CD14-positive monocyte (primary cell): ENCODE results near the gene FAM228A. TPM values are rescaled to one million over a fixed set of nuclear protein-coding genes. Genes with fewer than 3 reads are reported as not detected.

Experiments used
- DNase-seq, 3 donors: peaks; one replicate each; pipeline ENCODE4 v3.0.0-alpha.2; 2011 to 2022
- H2AFZ ChIP-seq: 2 replicates; pipeline ENCODE4 v1.6.0; 2012; ENCODE audit warnings: mild to moderate bottlenecking, low read depth, low read length, inconsistent platforms; ENCODE audit not compliant: insufficient read depth, poor library complexity, severe bottlenecking
- H3K27ac ChIP-seq, 2 donors: 1 replicate in 1 of 2; 2 replicates in 1 of 2; pipeline ENCODE4 v1.5.1; 2012 to 2013; ENCODE audit warnings: low read length in 2 of 2, control low read depth in 1 of 2, inconsistent platforms in 1 of 2, low read depth in 1 of 2, mild to moderate bottlenecking in 1 of 2
- H3K27me3 ChIP-seq, 2 donors: one replicate each; pipeline versions ENCODE4 v1.6.0 to v1.6.1; 2011 to 2013; ENCODE audit warnings: low read length in 2 of 2; ENCODE audit not compliant: control insufficient read depth in 2 of 2, insufficient read depth in 2 of 2
- H3K36me3 ChIP-seq, 2 donors: replicated peaks in 1 of 2; 1 replicate in 1 of 2; 2 replicates in 1 of 2; pipeline versions ENCODE4 v1.5.1 to v1.6.1; 2012 to 2013; ENCODE audit warnings: low read length in 2 of 2, control low read depth in 1 of 2, inconsistent platforms in 1 of 2, mild to moderate bottlenecking in 1 of 2; ENCODE audit not compliant: insufficient read depth in 2 of 2, control insufficient read depth in 1 of 2
- H3K4me1 ChIP-seq, 2 donors: 1 replicate in 1 of 2; 2 replicates in 1 of 2; pipeline versions ENCODE4 v1.5.1 to v1.6.1; 2012 to 2013; ENCODE audit warnings: low read length in 2 of 2, control low read depth in 1 of 2, inconsistent platforms in 1 of 2, mild to moderate bottlenecking in 1 of 2, moderate library complexity in 1 of 2; ENCODE audit not compliant: insufficient read depth in 2 of 2, control insufficient read depth in 1 of 2
- H3K4me2 ChIP-seq: replicated peaks from 2 replicates; pipeline ENCODE3; 2012; ENCODE audit warnings: low read length, moderate library complexity, mild to moderate bottlenecking; ENCODE audit not compliant: poor library complexity, severe bottlenecking; ENCODE audit errors: extremely low read depth
- H3K4me3 ChIP-seq, 3 experiments: fragments of 200-600 bp in 1 of 3; sonication (generic) in 1 of 3; replicated peaks in 1 of 3; 1 replicate in 2 of 3; 2 replicates in 1 of 3; pipeline ENCODE4 v1.5.1; 2011 to 2013; ENCODE audit warnings: low read length in 3 of 3, mild to moderate bottlenecking in 3 of 3, control low read depth in 2 of 3, low read depth in 2 of 3, inconsistent platforms in 1 of 3, moderate library complexity in 1 of 3
- H3K79me2 ChIP-seq: 2 replicates; pipeline ENCODE4 v1.6.0; 2012; ENCODE audit warnings: mild to moderate bottlenecking, control low read depth, inconsistent platforms, low read length, moderate library complexity; ENCODE audit not compliant: insufficient read depth
- H3K9ac ChIP-seq: 2 replicates; pipeline ENCODE4 v1.6.0; 2017; ENCODE audit warnings: low read length, mild to moderate bottlenecking; ENCODE audit not compliant: insufficient read depth, poor library complexity, severe bottlenecking
- H3K9me3 ChIP-seq, 2 donors: replicated peaks in 1 of 2; 1 replicate in 1 of 2; 2 replicates in 1 of 2; pipeline versions ENCODE4 v1.5.1 to v1.6.1; 2012 to 2013; ENCODE audit warnings: low read length in 2 of 2, control low read depth in 1 of 2; ENCODE audit not compliant: control insufficient read depth in 1 of 2, insufficient read depth in 1 of 2
- H4K20me1 ChIP-seq: 2 replicates; pipeline ENCODE4 v1.6.0; 2012; ENCODE audit warnings: mild to moderate bottlenecking, low read length, control low read depth, moderate library complexity; ENCODE audit not compliant: insufficient read depth
- H3K27ac Mint-ChIP-seq, 7 donors: one replicate each; pipeline ENCODE4 v1.8.0; 2020; ENCODE audit warnings: mild to moderate bottlenecking in 7 of 7, mixed read lengths in 7 of 7, moderate library complexity in 6 of 7, inconsistent platforms in 2 of 7
- H3K27me3 Mint-ChIP-seq, 3 donors: one replicate each; pipeline ENCODE4 v1.8.0; 2021 to 2022; ENCODE audit warnings: low read depth in 3 of 3, mild to moderate bottlenecking in 3 of 3, mixed read lengths in 3 of 3, moderate library complexity in 3 of 3, inconsistent platforms in 1 of 3
- H3K36me3 Mint-ChIP-seq, 2 donors: one replicate each; pipeline ENCODE4 v1.8.0; 2020; ENCODE audit warnings: mixed read lengths in 2 of 2, inconsistent platforms in 1 of 2, mild to moderate bottlenecking in 1 of 2
- H3K4me1 Mint-ChIP-seq: one replicate; pipeline ENCODE4 v1.8.0; 2020; ENCODE audit warnings: mild to moderate bottlenecking, mixed read lengths
- H3K4me3 Mint-ChIP-seq, 2 donors: one replicate each; pipeline ENCODE4 v1.8.0; 2020; ENCODE audit warnings: mild to moderate bottlenecking in 2 of 2, mixed read lengths in 2 of 2, moderate library complexity in 1 of 2
- H3K9me3 Mint-ChIP-seq, 7 donors: one replicate each; pipeline ENCODE4 v1.8.0; 2020 to 2022; ENCODE audit warnings: mixed read lengths in 7 of 7, mild to moderate bottlenecking in 6 of 7, moderate library complexity in 6 of 7, inconsistent platforms in 2 of 7
- CTCF ChIP-seq: fragments of 200-600 bp; IDR thresholded peaks from one replicate; pipeline ENCODE4 v1.8.0; 2022; ENCODE audit warnings: antibody characterized with exemption, mild to moderate bottlenecking
- WGBS: methylation state at CpG from one replicate; pipeline ENCODE4 v1.1.5; 2013; ENCODE audit warnings: missing lambda C conversion rate; ENCODE audit not compliant: insufficient coverage; 5-methylcytosine and 5-hydroxymethylcytosine counted together
- intact Hi-C, 2 donors: fragments of 100-400 bp; cut with micrococcal nuclease; formaldehyde crosslinking; loops; one replicate each; pipeline versions ENCODE4 v1.15.0 to v1.15.1; 2023
- polyA plus RNA-seq, 3 donors: library from polyadenylated mRNA; depleted of rRNA in 1 of 3; unstranded in 2 of 3; stranded (reverse) in 1 of 3; fragments of 300-500 nt in 2 of 3; fragments of >200 nt in 1 of 3; fragmentation: Illumina TruSeq in 2 of 3; gene quantifications; 1 replicate in 2 of 3; 2 replicates in 1 of 3; pipeline ENCODE4 v1.2.3, GENCODE V29; 2012 to 2021

Gene FAM228A
- polyA plus RNA-seq, 3 donors, result 0.09 to 0.17 TPM; not detected in 1

- Histone ChIP-seq H3K4me3 (no peak overlapping the region), H4K20me1 (no peaks in the 10 kb centered on the region), H3K4me1 (no peaks in the 10 kb centered on the region), H2AFZ (no peak overlapping the region), H3K4me2 (no peak overlapping the region), H3K36me3 (peaks cover 6 to 36% of the 10 kb centered on the region in 2 donors), H3K9me3 (peaks cover 8 to 10% of the 10 kb centered on the region in 2 donors), H3K9ac (no peak overlapping the region), H3K79me2 (no peaks in the 10 kb centered on the region), H3K27ac (no peak overlapping the region), H3K27me3 (no peaks in the 10 kb centered on the region)
- H3K4me3 Mint-ChIP-seq, result no peak overlapping the region
- peaks cover 34 to 51% of the 10 kb centered on the region in 2 donors for H3K36me3 Mint-ChIP-seq
- peaks cover 12 to 21% (median 14%) of the 10 kb centered on the region in 7 donors for H3K9me3 Mint-ChIP-seq
- H3K27me3 Mint-ChIP-seq, result peaks cover 0 to 2% (median 0%) of the 10 kb centered on the region in 3 donors
- no peak for DNase-seq
- no peaks in the 10 kb centered on the region for H3K4me1 Mint-ChIP-seq
- intact Hi-C loops, result no loop called here
- no peak for TF ChIP-seq CTCF
- no peak overlapping the region for H3K27ac Mint-ChIP-seq
Measured at GRCh38 chr2:24147364-24147763, 27.5 kb upstream of the FAM228A start.

GRCh38 chr2:24152413-24153197 lies 22.2 kb upstream of the FAM228A start:
- Histone ChIP-seq H3K9ac (no peak overlapping the region), H3K36me3 (peaks cover 0 to 15% of the 10 kb centered on the region in 2 donors), H3K9me3 (peaks cover 4 to 6% of the 10 kb centered on the region in 2 donors), H4K20me1 (no peaks in the 10 kb centered on the region), H3K4me3 (no peak overlapping the region), H3K4me1 (no peaks in the 10 kb centered on the region), H3K27ac (no peak overlapping the region), H3K79me2 (no peaks in the 10 kb centered on the region), H2AFZ (no peak overlapping the region), H3K4me2 (no peak overlapping the region), H3K27me3 (no peaks in the 10 kb centered on the region)
- intact Hi-C loops, result no loop called here
- TF ChIP-seq CTCF, result no peak
- no peak overlapping the region for H3K27ac Mint-ChIP-seq
- no peak overlapping the region for H3K4me3 Mint-ChIP-seq
- peaks cover 4% of the 10 kb centered on the region for H3K4me1 Mint-ChIP-seq
- H3K36me3 Mint-ChIP-seq, result peaks cover 30 to 41% of the 10 kb centered on the region in 2 donors
- peaks cover 4 to 8% (median 6%) of the 10 kb centered on the region in 7 donors for H3K9me3 Mint-ChIP-seq
- DNase-seq, result no peak
- WGBS, result 91% methylated on average over 5 of the region's 5 CpGs
- peaks cover 0 to 2% (median 0%) of the 10 kb centered on the region in 3 donors for H3K27me3 Mint-ChIP-seq
